Kidney (tissue), 14 donors: ENCODE data around the gene CDC6. TPM values are rescaled to one million over a fixed set of nuclear protein-coding genes. Genes with fewer than 3 reads are reported as not detected.
A peak's percentile ranks its signal among the peaks of the same experiment; 100 is the strongest.

Experiments used
- DNase-seq, 5 donors: peaks; one replicate each; pipeline ENCODE4 v3.0.0-alpha.2; 2013 to 2020
- FAIRE-seq: peaks from 2 replicates; lab custom pipeline; 2012; peaks lifted over from hg19 to GRCh38; lab: Jason Lieb, UNC
- H3K27ac ChIP-seq, 2 donors: one replicate each; pipeline ENCODE4 v1.7.0; 2013; ENCODE audit warnings: low read depth in 2 of 2, low read length in 2 of 2, inconsistent platforms in 1 of 2
- H3K27me3 ChIP-seq: one replicate; pipeline ENCODE4 v1.7.1; 2013; ENCODE audit warnings: low read length, inconsistent platforms; ENCODE audit not compliant: control insufficient read depth, insufficient read depth
- H3K36me3 ChIP-seq, 3 donors: one replicate each; pipeline versions ENCODE4 v1.7.0 to v1.7.1; 2013; ENCODE audit warnings: low read length in 3 of 3, control low read depth in 1 of 3, inconsistent platforms in 1 of 3; ENCODE audit not compliant: insufficient read depth in 3 of 3, control insufficient read depth in 2 of 3
- H3K4me1 ChIP-seq, 3 donors: one replicate each; pipeline versions ENCODE4 v1.7.0 to v1.7.1; 2013; ENCODE audit warnings: low read length in 3 of 3, inconsistent platforms in 1 of 3, low read depth in 1 of 3; ENCODE audit not compliant: control insufficient read depth in 2 of 3, insufficient read depth in 2 of 3
- H3K4me3 ChIP-seq, 3 donors: one replicate each; pipeline versions ENCODE4 v1.7.0 to v1.8.1; 2013; ENCODE audit warnings: low read length in 3 of 3, control low read depth in 1 of 3, inconsistent platforms in 1 of 3
- H3K9ac ChIP-seq, 3 donors: one replicate each; pipeline versions ENCODE4 v1.7.0 to v1.7.1; 2013; ENCODE audit warnings: low read length in 3 of 3, control low read depth in 1 of 3, inconsistent platforms in 1 of 3
- H3K9me3 ChIP-seq, 3 donors: one replicate each; pipeline versions ENCODE4 v1.7.0 to v1.7.1; 2013; ENCODE audit warnings: low read length in 3 of 3, control low read depth in 1 of 3, inconsistent platforms in 1 of 3; ENCODE audit not compliant: control insufficient read depth in 2 of 3, insufficient read depth in 1 of 3
- CTCF ChIP-seq: IDR thresholded peaks from 3 replicates; pipeline ENCODE4 v1.5.1; 2012; ENCODE audit warnings: mild to moderate bottlenecking, moderate library complexity, borderline replicate concordance; ENCODE audit not compliant: insufficient read depth; ENCODE audit errors: extremely low read depth
- intact Hi-C: fragments of 100-400 bp; cut with DNase I; formaldehyde crosslinking; loops from one replicate; pipeline ENCODE4 v1.11.1; 2022
- polyA plus RNA-seq: library from polyadenylated mRNA; stranded (reverse); fragments of 350-450 nt; fragmentation: Illumina TruSeq; extraction: RNeasy Lipid Tissue Mini Kit (QIAGEN cat#74804); gene quantifications from one replicate; pipeline ENCODE4 v1.2.3, GENCODE V29; 2014; ENCODE audit warnings: low read depth, low replicate concordance; ENCODE audit not compliant: insufficient read depth
- total RNA-seq: library from RNA; stranded (reverse); fragmentation: NEBNext Ultra II Directional; extraction: Animal tissue kit (Norgen Biotek cat#: 25700); gene quantifications from one replicate; pipeline ENCODE4 v1.2.1, GENCODE V29; 2021
- donor health status: control.
- donor health status: control.
- donor health status: control.
- donor health status: control.
- donor health status: control.
- donor health status: DM: yes; HTN: yes; CAD: no.
- donor health status: Normal renal cell carcinoma (clear cell type).

The CDC6 gene
- total and polyA plus RNA-seq, 2 donors from 2014 or later: 0.49 to 1.7 TPM

GRCh38 chr17:40350689-40351358 lies 63.1 kb downstream of the CDC6 start:
- Histone ChIP-seq H3K36me3 (peaks cover 3 to 45% (median 20%) of the 10 kb centered on the region in 3 donors), H3K27ac (no peak overlapping the region), H3K4me3 (no peak overlapping the region), H3K9me3 (no peaks in the 10 kb centered on the region), H3K9ac (no peak overlapping the region), H3K27me3 (no peaks in the 10 kb centered on the region), H3K4me1 (peaks cover 4 to 76% (median 55%) of the 10 kb centered on the region in 3 donors)
- no peak for FAIRE-seq
- no peak for TF ChIP-seq CTCF
- DNase-seq: peak in 4 of 5 donors; percentile 68 to 87 (median 76)
- intact Hi-C loops: loop anchor here (5.0 kb wide), 1 partner anchor 44 kb away; the partner anchor contains the start of gene RARA

- H3K9ac ChIP-seq: no peak overlapping the region
- DNase-seq: peak in 2 of 5 donors; percentile 56 to 84
These were observed 63.9 kb downstream of the CDC6 start for GRCh38 chr17:40351359-40352236.

GRCh38 chr17:40352237-40352778 lies 64.6 kb downstream of the CDC6 start:
- Histone ChIP-seq H3K4me3 (no peak overlapping the region), H3K9me3 (no peaks in the 10 kb centered on the region), H3K27me3 (no peaks in the 10 kb centered on the region), H3K9ac (no peak overlapping the region), H3K4me1 (peaks cover 4 to 62% (median 41%) of the 10 kb centered on the region in 3 donors), H3K27ac (no peak overlapping the region), H3K36me3 (peaks cover 3 to 45% (median 20%) of the 10 kb centered on the region in 3 donors)
- DNase-seq (peak in 1 of 5 donors; percentile 46), FAIRE-seq (no peak)
- no peak for TF ChIP-seq CTCF
- intact Hi-C loops: loop anchor here (5.0 kb wide), 1 partner anchor 45 kb away; the partner anchor contains the start of gene RARA

More at GRCh38 chr17:40351359-40352236, 63.9 kb downstream of the CDC6 start:
- Histone ChIP-seq H3K27ac (no peak overlapping the region), H3K27me3 (no peaks in the 10 kb centered on the region), H3K4me3 (no peak overlapping the region), H3K4me1 (peaks cover 4 to 69% (median 48%) of the 10 kb centered on the region in 3 donors), H3K9me3 (no peaks in the 10 kb centered on the region), H3K36me3 (peaks cover 3 to 45% (median 20%) of the 10 kb centered on the region in 3 donors)
- FAIRE-seq: no peak
- intact Hi-C loops: loop anchor here (5.0 kb wide), 1 partner anchor 44 kb away; the partner anchor contains the start of gene RARA
- TF ChIP-seq CTCF: no peak
